HL-60 (cell line): ENCODE measurements around the gene EVA1A.

Source experiments
- DNase-seq, 2 experiments: peaks; one replicate each; pipeline ENCODE4 v3.0.0-alpha.2; 2010 to 2020; ENCODE audit warnings: low read depth in 1 of 2, low spot score in 1 of 2
- H3K27ac ChIP-seq: fragments of 250-450 bp; sonication (Bioruptor Pico); replicated peaks from 2 replicates; pipeline ENCODE4 v1.5.1; 2020; ENCODE audit warnings: mild to moderate bottlenecking, moderate library complexity
- H3K27me3 ChIP-seq: fragments of 250-450 bp; sonication (Bioruptor Pico); 2 replicates; pipeline ENCODE4 v1.5.1; 2021; ENCODE audit warnings: mild to moderate bottlenecking, moderate library complexity; ENCODE audit not compliant: insufficient read depth, poor library complexity, severe bottlenecking
- H3K4me3 ChIP-seq: replicated peaks from 2 replicates; pipeline ENCODE4 v1.5.1; 2011; ENCODE audit warnings: mild to moderate bottlenecking, control low read depth, low read length; ENCODE audit not compliant: insufficient read depth
- CTCF ChIP-seq: IDR thresholded peaks from one replicate; pipeline ENCODE4 v1.5.1; 2011; ENCODE audit warnings: low read length, control low read depth, inconsistent platforms; ENCODE audit not compliant: insufficient read depth
- GABPA ChIP-seq: IDR thresholded peaks from 2 replicates; pipeline ENCODE4 v1.6.1; 2012; ENCODE audit warnings: low read depth
- POLR2AphosphoS5 ChIP-seq: IDR thresholded peaks from 2 replicates; pipeline ENCODE4 v1.6.1; 2012; ENCODE audit warnings: low read depth
- SPI1 ChIP-seq: IDR thresholded peaks from 2 replicates; pipeline ENCODE4 v1.6.1; 2012; ENCODE audit warnings: low read depth, mild to moderate bottlenecking, borderline replicate concordance
- TF ChIP-seq, protein P1 (sequence below): IDR thresholded peaks from 2 replicates; pipeline ENCODE4 v1.6.1; 2012; ENCODE audit warnings: low read depth; ENCODE audit not compliant: insufficient replicate concordance

The EVA1A gene

GRCh38 chr2:75592030-75592429 lies 31.3 kb upstream of the EVA1A start:
- DNase-seq: no peak
- Histone ChIP-seq H3K27ac (no peak overlapping the region), H3K27me3 (no peaks in the 10 kb centered on the region), H3K4me3 (no peak overlapping the region)
- TF ChIP-seq, protein P1, sequence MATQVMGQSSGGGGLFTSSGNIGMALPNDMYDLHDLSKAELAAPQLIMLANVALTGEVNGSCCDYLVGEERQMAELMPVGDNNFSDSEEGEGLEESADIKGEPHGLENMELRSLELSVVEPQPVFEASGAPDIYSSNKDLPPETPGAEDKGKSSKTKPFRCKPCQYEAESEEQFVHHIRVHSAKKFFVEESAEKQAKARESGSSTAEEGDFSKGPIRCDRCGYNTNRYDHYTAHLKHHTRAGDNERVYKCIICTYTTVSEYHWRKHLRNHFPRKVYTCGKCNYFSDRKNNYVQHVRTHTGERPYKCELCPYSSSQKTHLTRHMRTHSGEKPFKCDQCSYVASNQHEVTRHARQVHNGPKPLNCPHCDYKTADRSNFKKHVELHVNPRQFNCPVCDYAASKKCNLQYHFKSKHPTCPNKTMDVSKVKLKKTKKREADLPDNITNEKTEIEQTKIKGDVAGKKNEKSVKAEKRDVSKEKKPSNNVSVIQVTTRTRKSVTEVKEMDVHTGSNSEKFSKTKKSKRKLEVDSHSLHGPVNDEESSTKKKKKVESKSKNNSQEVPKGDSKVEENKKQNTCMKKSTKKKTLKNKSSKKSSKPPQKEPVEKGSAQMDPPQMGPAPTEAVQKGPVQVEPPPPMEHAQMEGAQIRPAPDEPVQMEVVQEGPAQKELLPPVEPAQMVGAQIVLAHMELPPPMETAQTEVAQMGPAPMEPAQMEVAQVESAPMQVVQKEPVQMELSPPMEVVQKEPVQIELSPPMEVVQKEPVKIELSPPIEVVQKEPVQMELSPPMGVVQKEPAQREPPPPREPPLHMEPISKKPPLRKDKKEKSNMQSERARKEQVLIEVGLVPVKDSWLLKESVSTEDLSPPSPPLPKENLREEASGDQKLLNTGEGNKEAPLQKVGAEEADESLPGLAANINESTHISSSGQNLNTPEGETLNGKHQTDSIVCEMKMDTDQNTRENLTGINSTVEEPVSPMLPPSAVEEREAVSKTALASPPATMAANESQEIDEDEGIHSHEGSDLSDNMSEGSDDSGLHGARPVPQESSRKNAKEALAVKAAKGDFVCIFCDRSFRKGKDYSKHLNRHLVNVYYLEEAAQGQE: no peak

DNA sequence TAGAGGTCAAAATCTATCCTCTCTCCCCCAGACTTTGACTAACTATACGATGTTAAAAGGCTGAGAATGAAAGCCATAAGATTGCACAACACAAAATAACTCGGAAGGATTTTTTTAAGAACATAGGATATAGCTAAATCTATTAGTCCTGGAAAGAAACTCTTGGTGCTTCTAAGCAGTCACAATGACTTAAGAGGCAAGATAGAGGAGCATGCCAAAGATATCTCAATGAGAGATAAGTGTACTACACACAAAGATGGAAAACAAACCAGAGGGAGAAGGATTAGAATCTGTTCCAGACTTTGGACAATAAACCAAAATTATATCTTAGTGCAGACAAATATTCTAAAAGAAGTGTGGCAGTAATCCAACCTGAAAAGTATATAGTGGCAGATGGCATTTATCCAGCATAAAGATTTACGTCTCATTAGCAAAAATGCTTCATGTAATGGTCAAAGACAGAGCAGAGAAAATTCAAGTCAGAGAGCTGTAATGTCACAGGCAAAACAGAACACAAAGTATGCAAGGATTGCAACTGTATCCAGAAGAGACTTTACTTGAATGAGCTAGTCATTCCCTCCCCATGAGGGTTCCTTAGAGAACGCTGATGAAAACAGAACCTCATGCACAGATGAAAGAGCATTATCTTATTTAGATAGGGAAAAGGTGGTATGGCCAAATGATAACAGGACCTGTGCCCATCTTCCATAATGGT lies 28.8 kb upstream of the EVA1A start:
- no peak for DNase-seq
- no peak overlapping the region for H3K27ac ChIP-seq
- H3K4me3 ChIP-seq: no peak overlapping the region
- TF ChIP-seq POLR2AphosphoS5 (no peak), SPI1 (no peak), GABPA (no peak), CTCF (no peak)
- TF ChIP-seq, protein P1: no peak
- no peaks in the 10 kb centered on the region for H3K27me3 ChIP-seq

DNA sequence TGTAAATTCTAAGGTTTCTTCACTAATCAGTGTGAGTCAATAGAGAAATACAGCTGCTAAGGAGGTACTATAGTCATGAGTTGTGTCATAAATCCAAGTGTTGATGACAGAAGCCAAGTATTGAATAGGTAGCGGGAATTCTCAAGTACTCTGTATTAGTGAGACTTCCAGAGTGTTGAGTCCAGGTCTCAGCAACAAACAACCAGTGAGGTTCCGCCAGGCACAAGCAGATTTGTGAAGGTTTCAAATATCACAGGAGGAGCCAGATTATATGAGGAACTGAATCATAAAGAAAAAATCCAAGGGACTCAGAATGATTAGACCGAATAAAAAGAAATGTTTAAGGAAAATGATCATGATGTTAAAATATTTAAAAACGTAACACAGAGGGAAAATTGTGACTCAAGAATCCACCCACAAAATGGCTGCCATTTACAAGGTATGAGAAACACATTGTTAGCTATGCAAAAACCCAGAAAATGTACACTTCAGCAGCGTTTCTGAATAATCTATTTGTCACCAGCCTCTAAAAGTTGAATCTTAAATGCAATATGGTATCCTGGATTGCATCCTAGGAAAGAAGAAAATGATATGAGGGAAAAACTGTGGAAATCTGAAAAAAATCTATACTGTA lies 27.3 kb upstream of the EVA1A start:
- TF ChIP-seq GABPA (no peak), POLR2AphosphoS5 (no peak), CTCF (no peak), SPI1 (no peak)
- TF ChIP-seq, protein P1: no peak
- no peak for DNase-seq
- Histone ChIP-seq H3K27me3 (no peaks in the 10 kb centered on the region), H3K27ac (no peak overlapping the region), H3K4me3 (no peak overlapping the region)
